Erythroblast (primary cell): ENCODE measurements around the gene QSOX1.

Source experiments
- GATA1 ChIP-seq: IDR thresholded peaks from 2 replicates; pipeline ENCODE4 v1.6.1; 2011; ENCODE audit warnings: low read depth, mild to moderate bottlenecking, control low read depth, low read length, moderate library complexity
- POLR2A ChIP-seq: IDR thresholded peaks from 2 replicates; pipeline ENCODE4 v1.6.1; 2011; ENCODE audit warnings: mild to moderate bottlenecking, low read length

- no peak for TF ChIP-seq POLR2A
- TF ChIP-seq GATA1 = no peak
Measured at GRCh38 chr1:180114396-180114945, 40.2 kb upstream of the QSOX1 start.
